ENCODE measurements around the gene DRC3. TPM values are rescaled to one million over a fixed set of nuclear protein-coding genes. Genes with fewer than 3 reads are reported as not detected.

DRC3 gene
- total RNA-seq, 1 experiment from 2014 or later: 1.0 TPM

DNA sequence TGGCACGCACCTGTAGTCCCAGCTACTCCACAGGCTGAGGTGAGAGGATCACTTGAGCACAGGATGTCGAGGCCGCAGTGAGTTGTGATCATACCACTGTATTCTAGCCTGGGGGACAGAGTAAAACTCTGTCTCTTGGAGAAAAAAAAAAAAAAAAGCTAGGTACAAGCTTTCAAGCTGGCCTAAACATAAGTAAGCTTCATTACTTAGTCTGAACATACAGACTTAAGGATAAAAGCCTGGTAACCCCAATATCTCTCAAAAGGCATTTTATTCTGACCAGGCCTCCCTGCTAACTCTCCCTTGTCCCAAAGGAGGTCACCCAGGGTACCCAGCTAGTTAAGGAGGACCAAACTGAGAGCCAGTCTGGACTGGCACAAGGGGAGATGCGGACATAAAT lies 46.6 kb upstream of the DRC3 start:
- POLR2A ChIA-PET (ENCODE audit: low non-redundant PET): no interaction called here
- no TSS peak for BruUV-seq (replicated peaks)
- intact Hi-C loops (cut with micrococcal nuclease; ENCODE audit: unreplicated experiment): no loop called here

GRCh38 chr17:17926840-17927449 lies 45.7 kb upstream of the DRC3 start:
- intact Hi-C loops (cut with micrococcal nuclease; ENCODE audit: unreplicated experiment): no loop called here
- POLR2A ChIA-PET (ENCODE audit: low non-redundant PET): no interaction called here
- no TSS peak for BruUV-seq (replicated peaks)

More for the DNA sequence above, 46.6 kb upstream of the DRC3 start:
- Histone ChIP-seq H3K27ac (ENCODE audit: low read depth, low read length, poor library complexity, severe bottlenecking) (no peak overlapping the region), H3K9me3 (ENCODE audit: low read depth, low read length, poor library complexity, severe bottlenecking) (no peaks in the 10 kb centered on the region), H3K4me3 (ENCODE audit: low read depth, low read length, poor library complexity, severe bottlenecking) (no peak overlapping the region), H3K27me3 (replicated peaks; ENCODE audit: insufficient read depth, low read depth, low read length, poor library complexity) (no peaks in the 10 kb centered on the region), H3K4me1 (ENCODE audit: insufficient read depth, low read length, poor library complexity, severe bottlenecking) (peaks cover 30% of the 10 kb centered on the region), H3K36me3 (ENCODE audit: insufficient read depth, low read length, poor library complexity, severe bottlenecking) (no peaks in the 10 kb centered on the region)
- TF ChIP-seq EZH2 (IDR thresholded peaks at IDR 0.05; ENCODE audit: borderline replicate concordance, low read depth, low read length, poor library complexity, severe bottlenecking): no peak
- TF ChIP-seq, protein P1, sequence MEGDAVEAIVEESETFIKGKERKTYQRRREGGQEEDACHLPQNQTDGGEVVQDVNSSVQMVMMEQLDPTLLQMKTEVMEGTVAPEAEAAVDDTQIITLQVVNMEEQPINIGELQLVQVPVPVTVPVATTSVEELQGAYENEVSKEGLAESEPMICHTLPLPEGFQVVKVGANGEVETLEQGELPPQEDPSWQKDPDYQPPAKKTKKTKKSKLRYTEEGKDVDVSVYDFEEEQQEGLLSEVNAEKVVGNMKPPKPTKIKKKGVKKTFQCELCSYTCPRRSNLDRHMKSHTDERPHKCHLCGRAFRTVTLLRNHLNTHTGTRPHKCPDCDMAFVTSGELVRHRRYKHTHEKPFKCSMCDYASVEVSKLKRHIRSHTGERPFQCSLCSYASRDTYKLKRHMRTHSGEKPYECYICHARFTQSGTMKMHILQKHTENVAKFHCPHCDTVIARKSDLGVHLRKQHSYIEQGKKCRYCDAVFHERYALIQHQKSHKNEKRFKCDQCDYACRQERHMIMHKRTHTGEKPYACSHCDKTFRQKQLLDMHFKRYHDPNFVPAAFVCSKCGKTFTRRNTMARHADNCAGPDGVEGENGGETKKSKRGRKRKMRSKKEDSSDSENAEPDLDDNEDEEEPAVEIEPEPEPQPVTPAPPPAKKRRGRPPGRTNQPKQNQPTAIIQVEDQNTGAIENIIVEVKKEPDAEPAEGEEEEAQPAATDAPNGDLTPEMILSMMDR (conservative IDR thresholded peaks at IDR 0.05; ENCODE audit: low read depth, low read length): no peak
- DNase-seq (ENCODE audit: low spot score): no peak
- CTCF ChIA-PET: interaction anchor here (1.0 kb wide), 1 partner anchor 246 kb away, joined by 4 read pairs; no protein-coding TSS in a partner anchor

GRCh38 chr17:17928398-17929287 lies 44.0 kb upstream of the DRC3 start:
- no peak overlapping the region for H3K4me3 ChIP-seq (ENCODE audit: low read depth, low read length, poor library complexity, severe bottlenecking)
- no peaks in the 10 kb centered on the region for H3K27me3 ChIP-seq (replicated peaks; ENCODE audit: insufficient read depth, low read depth, low read length, poor library complexity)
- no peak for DNase-seq (ENCODE audit: low spot score)
- no peaks in the 10 kb centered on the region for H3K36me3 ChIP-seq (ENCODE audit: insufficient read depth, low read length, poor library complexity, severe bottlenecking)
- TF ChIP-seq, protein P1 (conservative IDR thresholded peaks at IDR 0.05; ENCODE audit: low read depth, low read length): no peak
- TF ChIP-seq EZH2 (IDR thresholded peaks at IDR 0.05; ENCODE audit: borderline replicate concordance, low read depth, low read length, poor library complexity, severe bottlenecking): no peak
- intact Hi-C loops (cut with micrococcal nuclease; ENCODE audit: unreplicated experiment): no loop called here
- CTCF ChIA-PET: interaction anchor here (0.5 kb wide), 1 partner anchor 9 kb away, joined by 3 read pairs; no protein-coding TSS in a partner anchor
- POLR2A ChIA-PET (ENCODE audit: low non-redundant PET): no interaction called here
- no peaks in the 10 kb centered on the region for H3K9me3 ChIP-seq (ENCODE audit: low read depth, low read length, poor library complexity, severe bottlenecking)
- H3K4me1 ChIP-seq (ENCODE audit: insufficient read depth, low read length, poor library complexity, severe bottlenecking): peaks cover 12% of the 10 kb centered on the region
- H3K27ac ChIP-seq (ENCODE audit: low read depth, low read length, poor library complexity, severe bottlenecking): no peak overlapping the region
- no TSS peak for BruUV-seq (replicated peaks)

More at GRCh38 chr17:17926840-17927449, 45.7 kb upstream of the DRC3 start:
- H3K36me3 ChIP-seq (ENCODE audit: insufficient read depth, low read length, poor library complexity, severe bottlenecking): no peaks in the 10 kb centered on the region
- H3K27ac ChIP-seq (ENCODE audit: low read depth, low read length, poor library complexity, severe bottlenecking): no peak overlapping the region
- H3K9me3 ChIP-seq (ENCODE audit: low read depth, low read length, poor library complexity, severe bottlenecking): no peaks in the 10 kb centered on the region
- CTCF ChIA-PET: no interaction called here
- no peak for TF ChIP-seq EZH2 (IDR thresholded peaks at IDR 0.05; ENCODE audit: borderline replicate concordance, low read depth, low read length, poor library complexity, severe bottlenecking)
- TF ChIP-seq, protein P1 (conservative IDR thresholded peaks at IDR 0.05; ENCODE audit: low read depth, low read length): no peak
- DNase-seq (ENCODE audit: low spot score): no peak
- no peaks in the 10 kb centered on the region for H3K27me3 ChIP-seq (replicated peaks; ENCODE audit: insufficient read depth, low read depth, low read length, poor library complexity)
- no peak overlapping the region for H3K4me3 ChIP-seq (ENCODE audit: low read depth, low read length, poor library complexity, severe bottlenecking)
- H3K4me1 ChIP-seq (ENCODE audit: insufficient read depth, low read length, poor library complexity, severe bottlenecking): peaks cover 22% of the 10 kb centered on the region
